Liver (tissue), 9 donors: ENCODE data around the gene RNF34. TPM values are rescaled to one million over a fixed set of nuclear protein-coding genes. Genes with fewer than 3 reads are reported as not detected.

Experiments
- DNase-seq: peaks from one replicate; pipeline ENCODE4 v3.0.0-alpha.2; 2017; ENCODE audit warnings: low spot score
- H3K27ac ChIP-seq, 2 donors: one replicate each; pipeline ENCODE4 v1.7.0; 2013; ENCODE audit warnings: inconsistent platforms in 2 of 2, low read length in 2 of 2, control low read depth in 1 of 2, low read depth in 1 of 2, mild to moderate bottlenecking in 1 of 2
- H3K27me3 ChIP-seq, 4 donors: one replicate each; pipeline versions ENCODE4 v1.6.1 to v1.7.0; 2013; ENCODE audit warnings: low read length in 3 of 4, inconsistent platforms in 1 of 4, mild to moderate bottlenecking in 1 of 4, moderate library complexity in 1 of 4; ENCODE audit not compliant: control insufficient read depth in 4 of 4, insufficient read depth in 4 of 4
- H3K36me3 ChIP-seq, 4 donors: one replicate each; pipeline versions ENCODE4 v1.6.1 to v1.7.0; 2013; ENCODE audit warnings: low read length in 3 of 4, mild to moderate bottlenecking in 3 of 4, low read depth in 1 of 4, moderate library complexity in 1 of 4; ENCODE audit not compliant: control insufficient read depth in 4 of 4, insufficient read depth in 3 of 4
- H3K4me1 ChIP-seq, 4 donors: one replicate each; pipeline versions ENCODE4 v1.6.1 to v1.7.0; 2013; ENCODE audit warnings: low read length in 3 of 4, mild to moderate bottlenecking in 3 of 4, moderate library complexity in 1 of 4; ENCODE audit not compliant: control insufficient read depth in 4 of 4, insufficient read depth in 4 of 4
- H3K4me3 ChIP-seq, 3 donors: one replicate each; pipeline versions ENCODE4 v1.6.1 to v1.7.0; 2013; ENCODE audit warnings: low read length in 3 of 3, control low read depth in 1 of 3, low read depth in 1 of 3, mild to moderate bottlenecking in 1 of 3
- H3K9ac ChIP-seq, 2 donors: one replicate each; pipeline ENCODE4 v1.7.0; 2013; ENCODE audit warnings: low read length in 2 of 2, mild to moderate bottlenecking in 2 of 2, moderate library complexity in 2 of 2, control low read depth in 1 of 2, low read depth in 1 of 2
- H3K9me3 ChIP-seq, 4 donors: one replicate each; pipeline versions ENCODE4 v1.6.1 to v1.7.0; 2013; ENCODE audit warnings: low read length in 3 of 4; ENCODE audit not compliant: control insufficient read depth in 4 of 4
- CTCF ChIP-seq: fragments of 150-350 bp; IDR thresholded peaks from 2 replicates; pipeline ENCODE4 v1.5.1; 2017; ENCODE audit warnings: improper control_type of control experiment, low read depth, low read length; ENCODE audit not compliant: missing input control
- EGR1 ChIP-seq, 2 donors: IDR thresholded peaks; 2 replicates each; pipeline ENCODE4 v1.6.1; 2016 to 2018; ENCODE audit warnings: antibody characterized with exemption in 2 of 2, low read depth in 2 of 2
- FOXA1 ChIP-seq: IDR thresholded peaks from 2 replicates; pipeline ENCODE4 v1.6.1; 2016; ENCODE audit warnings: antibody characterized with exemption
- FOXA2 ChIP-seq: IDR thresholded peaks from 2 replicates; pipeline ENCODE4 v1.6.1; 2016; ENCODE audit warnings: antibody characterized with exemption
- GABPA ChIP-seq, 2 donors: IDR thresholded peaks in 1 of 2; conservative IDR thresholded peaks in 1 of 2; 2 replicates each; pipeline ENCODE4 v1.6.1; 2016; ENCODE audit warnings: antibody characterized with exemption in 2 of 2, mild to moderate bottlenecking in 1 of 2, moderate library complexity in 1 of 2
- HNF4A ChIP-seq, 2 donors: conservative IDR thresholded peaks; 2 replicates each; pipeline ENCODE4 v1.6.1; 2016; ENCODE audit warnings: antibody characterized with exemption in 2 of 2, mild to moderate bottlenecking in 2 of 2
- HNF4G ChIP-seq: IDR thresholded peaks from 2 replicates; pipeline ENCODE4 v1.6.1; 2016; ENCODE audit warnings: antibody characterized with exemption
- JUND ChIP-seq, 2 donors: IDR thresholded peaks; 2 replicates each; pipeline ENCODE4 v1.6.1; 2016; ENCODE audit warnings: antibody characterized with exemption in 2 of 2
- MAX ChIP-seq: IDR thresholded peaks from 2 replicates; pipeline ENCODE4 v1.6.1; 2016; ENCODE audit warnings: antibody characterized with exemption
- NR2F2 ChIP-seq: IDR thresholded peaks from 2 replicates; pipeline ENCODE4 v1.6.1; 2016; ENCODE audit warnings: antibody characterized with exemption
- RAD21 ChIP-seq, 2 donors: IDR thresholded peaks; 2 replicates each; pipeline ENCODE4 v1.6.1; 2016; ENCODE audit warnings: antibody characterized with exemption in 2 of 2, mild to moderate bottlenecking in 2 of 2
- REST ChIP-seq: IDR thresholded peaks from 2 replicates; pipeline ENCODE4 v1.6.1; 2016; ENCODE audit warnings: antibody characterized with exemption, mild to moderate bottlenecking
- RXRA ChIP-seq, 2 donors: IDR thresholded peaks; 2 replicates each; pipeline ENCODE4 v1.6.1; 2017 to 2018; ENCODE audit warnings: antibody characterized with exemption in 2 of 2, mild to moderate bottlenecking in 1 of 2
- SP1 ChIP-seq: IDR thresholded peaks from 2 replicates; pipeline ENCODE4 v1.6.1; 2018; ENCODE audit warnings: antibody characterized with exemption, mild to moderate bottlenecking
- TAF1 ChIP-seq: conservative IDR thresholded peaks from 2 replicates; pipeline ENCODE4 v1.6.1; 2016; ENCODE audit warnings: antibody characterized with exemption, mild to moderate bottlenecking
- YY1 ChIP-seq: IDR thresholded peaks from 2 replicates; pipeline ENCODE4 v1.6.1; 2016; ENCODE audit warnings: antibody characterized with exemption, mild to moderate bottlenecking
- ZBTB33 ChIP-seq: IDR thresholded peaks from 2 replicates; pipeline ENCODE4 v1.6.1; 2016; ENCODE audit warnings: antibody characterized with exemption
- WGBS: extraction: QIAGEN DNeasy Blood & Tissue Kit; methylation state at CpG from one replicate; pipeline ENCODE4 v1.1.7; 2013; 5-methylcytosine and 5-hydroxymethylcytosine counted together
- polyA plus RNA-seq, 2 donors: library from polyadenylated mRNA; stranded (reverse) in 1 of 2; unstranded in 1 of 2; fragments of 200-250 nt in 1 of 2; fragments of >200 nt in 1 of 2; fragmentation: Nextera tagmentation in 1 of 2; extraction: Ambion mirVana in 1 of 2; gene quantifications; one replicate each; pipeline versions ENCODE4 v1.2.1 to v1.2.3, GENCODE V29; 2013 to 2015
- total RNA-seq, 2 donors: library from RNA; depleted of rRNA; stranded (reverse); fragments of >200 nt; gene quantifications; one replicate each; pipeline ENCODE4 v1.2.3, GENCODE V29; 2014
- TF ChIP-seq, protein P1 (sequence below): IDR thresholded peaks from 2 replicates; pipeline ENCODE4 v1.6.1; 2016; ENCODE audit warnings: antibody characterized with exemption
- donor health status: healthy.
- donor health status: healthy.
- donor health status: healthy.
- donor health status: healthy.
- donor health status: healthy.

The RNF34 gene
- total and polyA plus RNA-seq, 4 donors, result 9.5 to 27.7 (median 17.9) TPM

GRCh38 chr12:121468499-121468801 lies 68.5 kb downstream of the RNF34 start:
- Histone ChIP-seq H3K4me3 (no peak overlapping the region), H3K36me3 (no peaks in the 10 kb centered on the region), H3K9me3 (no peaks in the 10 kb centered on the region), H3K27ac (no peak overlapping the region), H3K9ac (no peak overlapping the region), H3K4me1 (peaks cover 10 to 19% (median 16%) of the 10 kb centered on the region in 4 donors), H3K27me3 (no peaks in the 10 kb centered on the region)
- TF ChIP-seq ZBTB33 (no peak), HNF4G (no peak), TAF1 (no peak), MAX (no peak), SP1 (no peak), GABPA (IDR thresholded peaks at IDR 0.05 in 1 of 2, conservative IDR thresholded peaks at IDR 0.05 in 1 of 2) (no peak), CTCF (no peak), HNF4A (conservative IDR thresholded peaks at IDR 0.05) (no peak), REST (no peak), FOXA1 (no peak), EGR1 (IDR thresholded peaks at IDR 0.05; ENCODE audit: low read depth in 2 of 2) (no peak), FOXA2 (no peak), NR2F2 (no peak), RAD21 (IDR thresholded peaks at IDR 0.05) (no peak), YY1 (no peak)
- TF ChIP-seq, protein P1, sequence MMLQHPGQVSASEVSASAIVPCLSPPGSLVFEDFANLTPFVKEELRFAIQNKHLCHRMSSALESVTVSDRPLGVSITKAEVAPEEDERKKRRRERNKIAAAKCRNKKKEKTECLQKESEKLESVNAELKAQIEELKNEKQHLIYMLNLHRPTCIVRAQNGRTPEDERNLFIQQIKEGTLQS, result no peak
- DNase-seq, result no peak
- 73% methylated on average over 4 of the region's 4 CpGs for WGBS

GRCh38 chr12:121470751-121471150 lies 70.8 kb downstream of the RNF34 start:
- TF ChIP-seq REST (no peak), FOXA1 (no peak), ZBTB33 (no peak), EGR1 (IDR thresholded peaks at IDR 0.05; ENCODE audit: low read depth in 2 of 2) (no peak), RAD21 (IDR thresholded peaks at IDR 0.05) (no peak), NR2F2 (no peak), RXRA (IDR thresholded peaks at IDR 0.05) (no peak), JUND (IDR thresholded peaks at IDR 0.05) (no peak), SP1 (no peak), GABPA (IDR thresholded peaks at IDR 0.05 in 1 of 2, conservative IDR thresholded peaks at IDR 0.05 in 1 of 2) (no peak), HNF4G (no peak)
- TF ChIP-seq, protein P1, result no peak
- H3K9ac ChIP-seq, result no peak overlapping the region
- H3K36me3 ChIP-seq, result peaks cover 0 to 2% (median 0%) of the 10 kb centered on the region in 4 donors
- no peaks in the 10 kb centered on the region for H3K9me3 ChIP-seq
- no peak overlapping the region for H3K4me3 ChIP-seq
- no peaks in the 10 kb centered on the region for H3K27me3 ChIP-seq
- DNase-seq, result no peak
- 80% methylated on average over 2 of the region's 2 CpGs for WGBS
- H3K4me1 ChIP-seq, result peaks cover 9 to 19% (median 16%) of the 10 kb centered on the region in 4 donors
- H3K27ac ChIP-seq, result no peak overlapping the region
